Measurements from ENCODE around the gene DAZAP2. TPM values are rescaled to one million over a fixed set of nuclear protein-coding genes. Genes with fewer than 3 reads are reported as not detected.

The DAZAP2 gene
- total and polyA plus RNA-seq, 2 of the 13 experiments (the other 11 are each of a cell fraction or from before 2014, with no cell fraction given) = 64.5 to 222 TPM

- TF ChIP-seq, protein P1, sequence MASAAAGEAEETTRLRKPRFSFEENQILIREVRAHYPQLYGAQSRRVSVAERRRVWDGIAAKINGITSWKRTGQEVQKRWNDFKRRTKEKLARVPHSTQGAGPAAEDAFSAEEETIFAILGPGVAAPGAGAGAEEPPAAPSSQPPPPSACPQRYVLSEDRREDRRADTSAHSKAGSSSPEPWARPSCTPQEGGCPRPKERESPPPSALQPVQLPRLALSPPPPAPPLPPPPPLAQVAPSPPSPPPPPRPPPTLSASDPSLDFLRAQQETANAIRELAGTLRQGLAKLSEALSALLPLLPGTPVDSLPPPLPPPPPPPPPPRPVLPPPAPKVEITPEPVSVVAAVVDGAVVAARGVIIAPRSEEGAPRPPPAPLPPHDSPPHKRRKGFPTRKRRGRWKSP (CRISPR knock-in tag; IDR thresholded peaks at IDR 0.05) = no peak
- 0 out of 2 replicates have a peak, but pooled peaks have one; percentile 29 for TF ChIP-seq SP2 (CRISPR knock-in tag; IDR thresholded peaks at IDR 0.05)
- TF ChIP-seq SNAPC4 (CRISPR knock-in tag; IDR thresholded peaks at IDR 0.05) = no peak
- no peak; the same call in 1 of the 2 replicates for TF ChIP-seq ZNF510 (CRISPR knock-in tag; IDR thresholded peaks at IDR 0.05; ENCODE audit: low read depth)
- TF ChIP-seq ZNF770 (CRISPR knock-in tag; IDR thresholded peaks at IDR 0.05) = peak; percentile 82; the same call in 1 of the 2 replicates
- TF ChIP-seq ARNT (IDR thresholded peaks at IDR 0.05) = no peak
- no peak for TF ChIP-seq SIX4 (CRISPR knock-in tag; IDR thresholded peaks at IDR 0.05)
- peak; percentile 66; the same call in 1 of the 2 replicates for TF ChIP-seq ARID4A (CRISPR knock-in tag; IDR thresholded peaks at IDR 0.05; ENCODE audit: borderline replicate concordance)
- peak; percentile 68 for TF ChIP-seq HNRNPLL (IDR thresholded peaks at IDR 0.05; ENCODE audit: low read depth, low read length, poor library complexity, severe bottlenecking)
- TF ChIP-seq DPF2 (CRISPR knock-in tag; IDR thresholded peaks at IDR 0.05; ENCODE audit: borderline replicate concordance, low read depth) = 0 out of 2 replicates have a peak, but pooled peaks have one; percentile 44
- TF ChIP-seq TCF12 (IDR thresholded peaks at IDR 0.05) = no peak
- no peak for TF ChIP-seq TCF12 (CRISPR knock-in tag; IDR thresholded peaks at IDR 0.05)
- peak; percentile 32; the same call in 1 of the 2 replicates for TF ChIP-seq KDM2A (CRISPR knock-in tag; IDR thresholded peaks at IDR 0.05; ENCODE audit: borderline replicate concordance, low read depth)
- no peak; the same call in 1 of the 2 replicates for TF ChIP-seq YEATS2 (CRISPR knock-in tag; IDR thresholded peaks at IDR 0.05; ENCODE audit: borderline replicate concordance)
- no peak for TF ChIP-seq JDP2 (CRISPR knock-in tag; IDR thresholded peaks at IDR 0.05; ENCODE audit: borderline replicate concordance)
Observed at GRCh38 chr12:51270067-51270950, 31.7 kb downstream of the DAZAP2 start, which contains the start of gene SMAGP (continued).

Data from HepG2 (cell line).